ENCODE results near the gene PACC1. TPM values are rescaled to one million over a fixed set of nuclear protein-coding genes. Genes with fewer than 3 reads are reported as not detected.

PACC1 gene
- total and polyA plus RNA-seq, 2 donors (not counting 3 experiments of a cell fraction or from before 2014, with no cell fraction given), result 21.0 to 22.3 TPM

- DNase-seq (ENCODE audit: low read depth, low spot score), result no peak
- FAIRE-seq, result no peak
- Histone ChIP-seq H2AFZ (ENCODE audit: low read depth, low read length) (no peak overlapping the region), H3K9me3 (replicated peaks; ENCODE audit: control insufficient read depth, insufficient read depth, low read length) (no peaks in the 10 kb centered on the region), H3K4me1 (ENCODE audit: control insufficient read depth, extremely low read depth, insufficient read depth, low read length) (no peaks in the 10 kb centered on the region), H3K9me1 (replicated peaks; ENCODE audit: control insufficient read depth, extremely low read depth, insufficient read depth, low read length) (no peaks in the 10 kb centered on the region), H3K79me2 (ENCODE audit: control insufficient read depth, insufficient read depth, low read length) (no peaks in the 10 kb centered on the region), H3K36me3 (ENCODE audit: control insufficient read depth in 2 of 2, extremely low read depth in 1 of 2, insufficient read depth in 2 of 2, low read length in 2 of 2) (no peaks in the 10 kb centered on the region), H3K4me2 (ENCODE audit: insufficient read depth, low read length) (no peak overlapping the region), H3K27me3 (ENCODE audit: control insufficient read depth in 2 of 2, insufficient read depth in 2 of 2, low read length in 2 of 2) (no peaks in the 10 kb centered on the region), H4K20me1 (replicated peaks; ENCODE audit: control insufficient read depth, extremely low read depth, insufficient read depth, low read length) (no peaks in the 10 kb centered on the region), H3K27ac (ENCODE audit: insufficient read depth, low read depth, low read length) (no peak overlapping the region), H3K4me3 (replicated peaks in 1 of 3; ENCODE audit: insufficient read depth in 1 of 3, low read depth in 1 of 3, low read length in 3 of 3) (no peak overlapping the region), H3K9ac (replicated peaks; ENCODE audit: extremely low read depth, insufficient read depth, low read length) (no peak overlapping the region)
- CTCF ChIA-PET, result no interaction called here
- no peak for TF ChIP-seq JUN (IDR thresholded peaks at IDR 0.05; ENCODE audit: borderline replicate concordance, insufficient read depth, insufficient read length, low read depth)
- POLR2A ChIA-PET, result no interaction called here
- intact Hi-C loops (cut with micrococcal nuclease) (no loop called here), dilution Hi-C loops (cut with MboI; ENCODE audit: extremely low pct_ligation_motif_present, low sequenced_read_pairs) (no loop called here)
- BruUV-seq (replicated peaks), result no TSS peak
These were observed 24.1 kb upstream of the PACC1 start for GRCh38 chr1:212438831-212439237.

GRCh38 chr1:212437179-212437798, 22.6 kb upstream of the PACC1 start:
- dilution Hi-C loops (cut with MboI; ENCODE audit: extremely low pct_ligation_motif_present, low sequenced_read_pairs) (no loop called here), intact Hi-C loops (cut with micrococcal nuclease) (no loop called here)
- BruUV-seq (replicated peaks), result no TSS peak
- ChIA-PET CTCF (no interaction called here), POLR2A (no interaction called here)
- no peak overlapping the region for H3K4me2 ChIP-seq (ENCODE audit: insufficient read depth, low read length)
- H3K9me1 ChIP-seq (replicated peaks; ENCODE audit: control insufficient read depth, extremely low read depth, insufficient read depth, low read length), result no peaks in the 10 kb centered on the region
- no peaks in the 10 kb centered on the region for H3K9me3 ChIP-seq (replicated peaks; ENCODE audit: control insufficient read depth, insufficient read depth, low read length)
- no peaks in the 10 kb centered on the region for H3K36me3 ChIP-seq (ENCODE audit: control insufficient read depth in 2 of 2, extremely low read depth in 1 of 2, insufficient read depth in 2 of 2, low read length in 2 of 2)
- TF ChIP-seq CTCF (IDR thresholded peaks at IDR 0.05; ENCODE audit: extremely low read depth in 1 of 2, insufficient read depth in 1 of 2, low read depth in 1 of 2, low read length in 2 of 2) (no peak), MAX (IDR thresholded peaks at IDR 0.05; ENCODE audit: insufficient read depth, insufficient read length) (no peak), POLR2A (IDR thresholded peaks at IDR 0.05; ENCODE audit: low read depth, low read length) (no peak), POLR2AphosphoS5 (IDR thresholded peaks at IDR 0.05; ENCODE audit: insufficient read depth, low read depth, low read length) (no peak), MYC (IDR thresholded peaks at IDR 0.05; ENCODE audit: low read depth, low read length) (no peak), FOS (IDR thresholded peaks at IDR 0.05; ENCODE audit: borderline replicate concordance, insufficient read depth, low read length) (no peak), JUN (IDR thresholded peaks at IDR 0.05; ENCODE audit: borderline replicate concordance, insufficient read depth, insufficient read length, low read depth) (no peak), EZH2 (IDR thresholded peaks at IDR 0.05; ENCODE audit: borderline replicate concordance, low read depth, low read length, severe bottlenecking) (no peak), GATA2 (IDR thresholded peaks at IDR 0.05; ENCODE audit: insufficient read depth, insufficient read length, low read depth, low read length) (no peak)
- H4K20me1 ChIP-seq (replicated peaks; ENCODE audit: control insufficient read depth, extremely low read depth, insufficient read depth, low read length), result no peaks in the 10 kb centered on the region
- no peak for DNase-seq (ENCODE audit: low read depth, low spot score)
- no peak overlapping the region for H3K27ac ChIP-seq (ENCODE audit: insufficient read depth, low read depth, low read length)
- no peak overlapping the region for H3K9ac ChIP-seq (replicated peaks; ENCODE audit: extremely low read depth, insufficient read depth, low read length)
- FAIRE-seq, result no peak
- no peaks in the 10 kb centered on the region for H3K79me2 ChIP-seq (ENCODE audit: control insufficient read depth, insufficient read depth, low read length)
- H2AFZ ChIP-seq (ENCODE audit: low read depth, low read length), result no peak overlapping the region
- peaks cover 4% of the 10 kb centered on the region for H3K4me1 ChIP-seq (ENCODE audit: control insufficient read depth, extremely low read depth, insufficient read depth, low read length)
- no peaks in the 10 kb centered on the region for H3K27me3 ChIP-seq (ENCODE audit: control insufficient read depth in 2 of 2, insufficient read depth in 2 of 2, low read length in 2 of 2)
- no peak overlapping the region for H3K4me3 ChIP-seq (replicated peaks in 1 of 3; ENCODE audit: insufficient read depth in 1 of 3, low read depth in 1 of 3, low read length in 3 of 3)
